ENCODE results near the gene COBL.

The COBL gene

DNA sequence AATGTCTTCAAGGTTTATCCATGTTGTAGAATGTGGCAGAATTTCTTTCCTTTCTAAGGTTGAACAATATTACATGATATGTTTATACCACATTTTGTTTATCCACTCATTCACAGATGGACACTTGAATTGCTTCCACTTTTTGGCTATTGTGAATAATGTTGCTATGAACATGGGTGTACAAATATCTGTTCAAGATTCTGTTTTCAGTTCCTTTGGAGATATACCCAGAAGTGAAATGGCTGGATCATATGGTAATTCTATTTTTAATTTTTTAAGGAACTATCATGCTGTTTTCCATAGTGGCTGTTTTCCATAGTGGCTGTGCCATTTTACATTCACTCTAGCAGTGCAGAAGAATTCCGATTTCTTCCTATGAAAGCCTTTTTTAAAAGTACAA, 339.2 kb downstream of the COBL start:
- in situ Hi-C loops (cut with MboI; ENCODE audit: low sequenced_read_pairs) = no loop called here

GRCh38 chr7:50976064-50976463, 340.5 kb downstream of the COBL start:
- in situ Hi-C loops (cut with MboI; ENCODE audit: low sequenced_read_pairs) = no loop called here

GRCh38 chr7:50974240-50974639, 342.4 kb downstream of the COBL start:
- in situ Hi-C loops (cut with MboI; ENCODE audit: low sequenced_read_pairs) = no loop called here

- in situ Hi-C loops (cut with MboI; ENCODE audit: low sequenced_read_pairs) = no loop called here
Measured at GRCh38 chr7:50973814-50974213, 342.8 kb downstream of the COBL start.

- in situ Hi-C loops (cut with MboI; ENCODE audit: low sequenced_read_pairs) = no loop called here
Measured at GRCh38 chr7:50970092-50970491, 346.5 kb downstream of the COBL start.

Measured in hTERT RPE-1 (cell line).